GM19043 (cell line): ENCODE measurements around the gene MYO1D.

ENCODE experiments used
- ATAC-seq: cut with Tn5 transposase; IDR thresholded peaks from one replicate; pipeline ENCODE4 v1.9.1; 2021; ENCODE audit warnings: low read depth; ENCODE audit not compliant: unreplicated experiment

Gene MYO1D

GRCh38 chr17:32786169-32786568, 90.8 kb downstream of the MYO1D start:
- ATAC-seq = no peak

- no peak for ATAC-seq
Measured at GRCh38 chr17:32784113-32784512, 92.8 kb downstream of the MYO1D start.

GRCh38 chr17:32783602-32784001, 93.3 kb downstream of the MYO1D start:
- ATAC-seq = no peak

GRCh38 chr17:32780721-32781120, 96.2 kb downstream of the MYO1D start:
- ATAC-seq = no peak

GRCh38 chr17:32777922-32778321, 99.0 kb downstream of the MYO1D start:
- ATAC-seq = no peak

GRCh38 chr17:32777436-32777835, 99.5 kb downstream of the MYO1D start:
- ATAC-seq = no peak

- ATAC-seq = no peak
Measured at GRCh38 chr17:32774695-32775084, 102.2 kb downstream of the MYO1D start.

GRCh38 chr17:32773856-32774694, 102.8 kb downstream of the MYO1D start:
- ATAC-seq = no peak

- no peak for ATAC-seq
Measured at GRCh38 chr17:32772453-32773025, 104.4 kb downstream of the MYO1D start.

GRCh38 chr17:32771396-32771795, 105.5 kb downstream of the MYO1D start:
- ATAC-seq = no peak

GRCh38 chr17:32769846-32770245, 107.1 kb downstream of the MYO1D start:
- ATAC-seq = no peak

GRCh38 chr17:32763855-32764439, 113.0 kb downstream of the MYO1D start:
- ATAC-seq = no peak

GRCh38 chr17:32759476-32759875, 117.4 kb downstream of the MYO1D start:
- ATAC-seq = no peak

- ATAC-seq = no peak
Measured at GRCh38 chr17:32757963-32758362, 119.0 kb downstream of the MYO1D start.

- no peak for ATAC-seq
Measured at GRCh38 chr17:32756696-32757095, 120.2 kb downstream of the MYO1D start.

- no peak for ATAC-seq
Measured at GRCh38 chr17:32755045-32755805, 121.7 kb downstream of the MYO1D start.

- ATAC-seq = no peak
Measured at GRCh38 chr17:32752934-32753333, 124.0 kb downstream of the MYO1D start.

GRCh38 chr17:32747856-32748255, 129.1 kb downstream of the MYO1D start:
- no peak for ATAC-seq

- no peak for ATAC-seq
Measured at GRCh38 chr17:32746698-32747097, 130.2 kb downstream of the MYO1D start.

GRCh38 chr17:32746280-32746679, 130.6 kb downstream of the MYO1D start:
- ATAC-seq = no peak
